HG03378 (cell line): ENCODE data around the gene ADGRG1.
"Not testable (repeated sequence)": the region's sequence is repeated elsewhere in the genome, so short reads cannot be mapped to it uniquely, and the experiment has no call there.

ENCODE experiments used
- ATAC-seq: cut with Tn5 transposase; IDR thresholded peaks from one replicate; pipeline ENCODE4 v1.9.1; 2021; ENCODE audit warnings: mild to moderate bottlenecking, moderate library complexity; ENCODE audit not compliant: unreplicated experiment

The ADGRG1 gene

GRCh38 chr16:57628008-57628781 is at the start of gene ADGRG1:
Gene ADGRG1 (plus strand): TSS chr16:57628630. CDS start chr16:57650288, 21,658 bp downstream.
- no peak for ATAC-seq

DNA sequence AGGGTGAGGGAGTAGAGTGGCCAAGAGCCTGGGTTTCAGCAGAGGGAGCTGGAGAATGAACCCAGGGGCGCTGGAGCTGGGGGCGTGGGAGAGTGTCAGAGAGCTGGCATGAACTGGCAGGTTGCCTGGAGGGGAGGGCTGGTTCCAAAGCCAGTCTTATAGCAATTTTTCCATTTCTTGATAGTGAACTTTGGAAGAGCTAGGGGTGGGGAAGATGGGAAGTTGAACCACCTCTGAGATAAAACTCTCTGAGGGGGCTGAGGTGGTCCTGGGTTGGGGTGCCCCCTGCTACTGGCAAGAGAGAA is 49.1 kb upstream of the ADGRG1 start:
- no peak for ATAC-seq

GRCh38 chr16:57585051-57585687 is 43.3 kb upstream of the ADGRG1 start:
- no peak for ATAC-seq

- ATAC-seq, result no peak
Observed at GRCh38 chr16:57588831-57589230, 39.6 kb upstream of the ADGRG1 start.

DNA sequence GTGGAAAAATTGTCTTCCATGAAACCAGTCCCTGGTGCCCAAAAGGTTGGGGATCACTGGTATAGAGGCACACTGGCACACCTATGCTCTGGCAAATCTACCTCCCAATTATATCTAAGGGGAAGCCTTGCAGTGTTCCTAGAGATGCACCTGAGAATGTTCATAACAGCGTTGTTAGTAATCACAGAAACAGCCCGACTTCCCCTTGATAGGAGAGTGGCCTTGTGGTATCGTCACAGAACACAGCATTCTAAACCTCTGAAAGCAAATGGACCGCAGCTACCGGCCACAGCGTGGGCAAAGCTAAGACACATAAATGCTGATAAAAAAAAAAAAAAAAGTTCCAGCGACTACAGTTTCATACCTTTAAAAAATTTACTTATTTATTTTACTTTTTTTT is 39.1 kb upstream of the ADGRG1 start:
- ATAC-seq, result no peak

DNA sequence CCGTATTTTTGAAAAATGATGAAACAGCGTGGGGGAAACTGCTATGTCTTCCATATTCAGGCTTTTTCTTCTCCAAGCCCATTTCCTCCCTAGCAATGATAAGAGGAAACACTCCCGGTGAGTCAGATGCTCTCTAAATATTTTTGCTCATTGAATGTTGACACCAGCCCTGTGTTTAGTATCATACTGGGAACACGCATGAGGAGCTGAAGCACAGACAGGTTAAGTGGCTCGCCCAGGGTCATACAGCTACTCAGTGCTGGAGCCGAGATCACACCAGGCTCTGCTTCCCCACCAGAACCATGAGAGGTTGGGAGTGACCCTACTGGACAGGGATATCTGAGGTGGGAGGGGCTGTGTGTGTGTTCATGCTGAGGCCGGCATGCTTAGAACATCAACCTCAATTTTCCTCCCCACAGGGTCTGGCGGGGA is 37.8 kb upstream of the ADGRG1 start:
- no peak for ATAC-seq

GRCh38 chr16:57591086-57591869 is 37.2 kb upstream of the ADGRG1 start:
- peak; percentile 78 for ATAC-seq

DNA sequence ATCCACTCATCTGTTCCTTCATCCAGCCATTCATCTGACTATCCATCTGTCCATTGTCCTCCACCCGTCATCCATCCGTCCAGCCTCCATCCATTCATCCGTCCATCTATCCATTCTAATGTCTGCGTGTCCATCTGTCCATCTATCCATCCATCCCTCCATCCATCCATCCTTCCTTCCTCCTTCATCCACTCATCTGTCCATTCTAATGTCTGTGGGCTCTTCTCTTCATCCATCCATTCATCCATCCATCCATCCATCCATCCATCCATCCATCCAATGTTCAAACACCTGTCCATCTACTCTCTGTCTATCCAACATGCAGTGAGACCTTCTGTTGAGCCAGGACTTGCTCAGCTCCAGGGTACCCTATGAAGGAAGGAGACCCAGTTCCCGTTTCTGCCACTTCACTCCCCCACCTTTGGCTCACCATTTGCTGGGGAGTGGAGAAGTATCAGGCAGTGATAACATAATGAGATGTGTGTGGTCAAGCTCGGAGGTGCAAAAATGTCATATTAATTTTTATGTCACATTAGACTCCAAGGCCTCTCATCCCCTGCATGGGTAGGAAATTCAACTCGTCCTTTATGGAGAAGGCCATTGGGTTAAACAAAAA is 36.5 kb upstream of the ADGRG1 start:
- no peak for ATAC-seq

- ATAC-seq, result peak; percentile 52
Observed at GRCh38 chr16:57592591-57593003, 35.8 kb upstream of the ADGRG1 start.

DNA sequence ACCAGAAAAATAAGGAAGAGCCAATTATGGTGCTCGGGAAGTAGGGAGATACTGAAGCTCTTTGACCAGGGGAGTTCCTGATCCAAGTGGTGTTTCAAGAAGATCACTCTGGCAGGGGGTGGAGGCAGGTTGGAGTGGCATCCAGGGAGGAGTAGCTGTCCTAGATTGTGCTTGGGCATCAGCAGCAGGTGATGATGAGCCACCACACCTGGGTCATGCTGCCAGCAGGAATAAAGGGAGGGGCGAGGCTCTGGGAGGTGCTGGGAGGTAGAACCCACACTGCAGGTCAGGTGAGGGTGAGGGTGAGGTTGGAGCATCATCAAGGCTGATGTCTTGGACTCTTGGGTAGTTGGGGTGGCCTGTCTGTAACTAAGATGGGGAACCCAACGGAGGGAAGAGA is 35.4 kb upstream of the ADGRG1 start:
- no peak for ATAC-seq

GRCh38 chr16:57593990-57594389 is 34.4 kb upstream of the ADGRG1 start:
- ATAC-seq, result no peak

GRCh38 chr16:57594531-57595031 is 33.8 kb upstream of the ADGRG1 start:
- no peak for ATAC-seq

DNA sequence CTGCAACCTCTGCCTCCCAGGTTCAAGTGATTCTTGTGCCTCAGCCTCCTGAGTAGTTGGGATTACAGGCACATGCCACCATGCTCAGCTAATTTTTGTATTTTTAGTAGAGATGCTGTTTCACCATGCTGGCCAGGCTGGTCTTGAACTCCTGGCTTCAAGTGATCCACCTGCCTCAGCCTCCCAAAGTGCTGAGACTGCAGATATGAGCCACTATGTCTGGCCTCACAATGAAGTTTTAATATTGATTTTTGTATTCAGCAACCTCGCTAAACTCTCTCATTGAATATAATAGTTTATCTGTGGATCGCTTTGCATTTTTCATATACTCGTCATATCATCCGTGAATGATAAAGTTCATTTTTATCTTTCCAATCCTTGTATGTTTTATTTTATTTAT is 32.2 kb upstream of the ADGRG1 start:
- not testable (repeated sequence) for ATAC-seq

DNA sequence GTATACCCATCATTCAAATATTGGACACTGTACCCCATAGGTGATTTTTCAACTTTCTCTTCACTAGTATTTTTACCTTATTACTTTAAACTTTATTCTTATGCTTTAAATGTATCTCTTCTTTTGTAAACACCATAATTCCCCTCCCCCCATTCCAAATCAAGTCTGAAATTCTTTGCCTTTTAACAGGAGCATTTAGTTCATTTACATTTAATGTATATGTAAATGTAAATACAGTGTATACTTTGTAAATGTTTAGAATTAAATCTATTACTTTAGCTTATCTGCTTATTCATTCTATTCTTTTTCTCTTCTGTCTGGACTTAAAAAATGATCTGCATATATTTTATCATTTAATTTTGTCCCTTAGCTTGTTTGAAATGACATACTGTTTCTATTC is 30.0 kb upstream of the ADGRG1 start:
- no peak for ATAC-seq

DNA sequence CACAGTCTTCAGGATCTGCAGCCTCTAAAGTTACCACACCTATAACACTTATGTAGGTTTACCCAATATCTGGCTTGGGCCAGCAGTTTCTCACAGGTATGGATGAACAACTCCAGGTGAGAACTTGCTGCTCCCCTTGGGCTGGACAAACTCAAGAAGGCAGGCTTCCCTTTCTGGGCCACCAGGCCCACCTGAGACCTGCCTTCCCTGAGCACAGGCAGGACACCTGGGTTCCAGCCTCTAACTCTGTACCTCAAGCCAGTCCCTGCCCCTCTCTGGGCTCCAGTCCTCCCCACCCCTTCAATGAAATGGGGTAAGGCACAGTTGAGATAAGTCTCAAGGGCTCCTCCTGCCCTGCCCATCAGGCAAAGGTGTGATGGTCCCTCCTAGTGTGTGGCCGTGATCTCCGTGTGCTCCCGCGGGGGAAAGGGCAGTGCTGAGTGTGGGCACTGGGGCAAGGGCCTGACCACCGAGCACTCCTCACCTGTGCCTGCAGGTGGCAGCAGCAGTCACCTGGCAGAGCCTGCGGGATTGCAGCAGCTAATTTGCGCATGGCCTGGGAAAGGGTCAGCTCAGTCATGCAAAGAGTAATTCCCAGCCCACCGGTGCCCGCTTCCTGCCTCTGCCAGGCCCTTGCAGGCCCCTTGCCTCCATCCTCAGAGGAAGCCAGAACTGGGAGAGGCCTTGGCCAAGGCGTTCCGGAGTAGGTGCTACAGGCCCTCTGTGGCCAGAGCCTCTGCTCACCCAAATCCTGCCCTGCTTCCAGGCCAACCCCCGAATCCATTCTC is 28.2 kb upstream of the ADGRG1 start:
- ATAC-seq, result no peak

- no peak for ATAC-seq
Observed at GRCh38 chr16:57600952-57601580, 27.4 kb upstream of the ADGRG1 start.

DNA sequence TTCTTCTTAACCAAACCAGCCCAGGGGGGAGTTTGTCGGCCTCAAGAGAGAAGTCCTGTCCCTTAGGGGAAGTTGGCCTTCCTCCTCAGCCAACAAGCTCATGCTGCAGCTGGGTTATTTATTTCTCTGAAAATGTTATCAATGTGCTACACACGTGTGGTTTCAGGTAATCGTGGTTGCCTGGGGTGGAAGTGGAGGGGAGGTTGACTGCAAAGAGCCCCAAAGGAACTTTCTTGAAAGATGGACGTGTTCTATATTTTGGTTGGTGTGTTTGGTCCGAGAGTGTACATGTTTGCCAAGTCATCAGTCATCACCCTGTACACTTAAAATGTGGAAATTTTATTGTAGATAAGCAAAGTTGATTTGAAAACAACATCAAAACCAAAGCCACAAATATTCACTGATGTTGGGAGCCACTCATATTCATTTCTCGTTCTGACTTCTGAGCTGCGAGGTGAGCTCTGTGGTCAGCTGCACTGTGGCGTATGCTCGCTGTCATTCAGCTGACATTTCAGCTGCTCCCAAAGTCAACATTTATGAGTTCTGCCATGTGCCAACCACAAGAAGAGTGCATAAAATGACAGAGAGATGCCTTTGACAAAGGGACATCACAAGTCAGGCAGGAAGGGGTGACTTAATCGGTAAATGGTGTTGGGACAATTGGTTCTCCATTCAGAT is 26.5 kb upstream of the ADGRG1 start:
- peak; percentile 84 for ATAC-seq

GRCh38 chr16:57603115-57604024 is 25.1 kb upstream of the ADGRG1 start:
- no peak for ATAC-seq
